ENCODE data around the gene VCL. TPM values are rescaled to one million over a fixed set of nuclear protein-coding genes. Genes with fewer than 3 reads are reported as not detected.
A peak's percentile ranks its signal among the peaks of the same experiment; 100 is the strongest.

VCL gene
- total and polyA plus RNA-seq, 8 donors = 8.6 to 51.7 (median 28.5) TPM

DNA sequence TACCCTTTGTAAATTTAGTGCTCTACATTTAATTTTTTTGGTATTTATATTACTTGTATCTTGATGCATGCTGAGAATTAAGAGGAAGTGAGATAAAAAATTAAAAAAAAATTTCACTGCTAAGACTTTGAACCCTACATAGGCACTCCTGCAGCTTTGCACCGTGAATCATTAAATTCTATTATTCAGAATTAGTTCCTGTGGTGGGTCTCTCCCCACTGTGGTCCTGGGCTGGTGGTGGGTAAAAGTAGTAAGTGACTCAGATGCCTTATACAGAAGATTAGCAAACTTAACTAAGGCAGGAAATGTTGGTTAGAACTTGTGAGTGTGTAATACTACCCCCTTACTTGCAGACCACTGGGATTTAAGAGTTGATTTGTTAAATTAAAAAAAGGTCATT is 80.1 kb downstream of the VCL start:
- peaks cover 0 to 20% (median 11%) of the 10 kb centered on the region in 3 donors for H3K36me3 ChIP-seq
- intact Hi-C loops (cut with DNase I) = loop anchor here in 1 of 3 donors (10.0 kb wide), 1 partner anchor 193 kb away; no protein-coding TSS in a partner anchor
- H3K27me3 ChIP-seq = no peaks in the 10 kb centered on the region
- FAIRE-seq (no peak), DNase-seq (no peak), ATAC-seq (peak in 3 of 4 donors; percentile 36 to 62 (median 43))
- TF ChIP-seq, protein P1, sequence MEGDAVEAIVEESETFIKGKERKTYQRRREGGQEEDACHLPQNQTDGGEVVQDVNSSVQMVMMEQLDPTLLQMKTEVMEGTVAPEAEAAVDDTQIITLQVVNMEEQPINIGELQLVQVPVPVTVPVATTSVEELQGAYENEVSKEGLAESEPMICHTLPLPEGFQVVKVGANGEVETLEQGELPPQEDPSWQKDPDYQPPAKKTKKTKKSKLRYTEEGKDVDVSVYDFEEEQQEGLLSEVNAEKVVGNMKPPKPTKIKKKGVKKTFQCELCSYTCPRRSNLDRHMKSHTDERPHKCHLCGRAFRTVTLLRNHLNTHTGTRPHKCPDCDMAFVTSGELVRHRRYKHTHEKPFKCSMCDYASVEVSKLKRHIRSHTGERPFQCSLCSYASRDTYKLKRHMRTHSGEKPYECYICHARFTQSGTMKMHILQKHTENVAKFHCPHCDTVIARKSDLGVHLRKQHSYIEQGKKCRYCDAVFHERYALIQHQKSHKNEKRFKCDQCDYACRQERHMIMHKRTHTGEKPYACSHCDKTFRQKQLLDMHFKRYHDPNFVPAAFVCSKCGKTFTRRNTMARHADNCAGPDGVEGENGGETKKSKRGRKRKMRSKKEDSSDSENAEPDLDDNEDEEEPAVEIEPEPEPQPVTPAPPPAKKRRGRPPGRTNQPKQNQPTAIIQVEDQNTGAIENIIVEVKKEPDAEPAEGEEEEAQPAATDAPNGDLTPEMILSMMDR (IDR thresholded peaks at IDR 0.05) = no peak
- WGBS, 2 donors = 37 to 48% methylated on average over 1 of the region's 1 CpG
- H3K27ac ChIP-seq = no peak overlapping the region
- H3K4me1 ChIP-seq = peaks cover 0 to 11% (median 0%) of the 10 kb centered on the region in 3 donors
- H3K4me3 ChIP-seq = no peak overlapping the region
- no peaks in the 10 kb centered on the region for H3K9me3 ChIP-seq

DNA sequence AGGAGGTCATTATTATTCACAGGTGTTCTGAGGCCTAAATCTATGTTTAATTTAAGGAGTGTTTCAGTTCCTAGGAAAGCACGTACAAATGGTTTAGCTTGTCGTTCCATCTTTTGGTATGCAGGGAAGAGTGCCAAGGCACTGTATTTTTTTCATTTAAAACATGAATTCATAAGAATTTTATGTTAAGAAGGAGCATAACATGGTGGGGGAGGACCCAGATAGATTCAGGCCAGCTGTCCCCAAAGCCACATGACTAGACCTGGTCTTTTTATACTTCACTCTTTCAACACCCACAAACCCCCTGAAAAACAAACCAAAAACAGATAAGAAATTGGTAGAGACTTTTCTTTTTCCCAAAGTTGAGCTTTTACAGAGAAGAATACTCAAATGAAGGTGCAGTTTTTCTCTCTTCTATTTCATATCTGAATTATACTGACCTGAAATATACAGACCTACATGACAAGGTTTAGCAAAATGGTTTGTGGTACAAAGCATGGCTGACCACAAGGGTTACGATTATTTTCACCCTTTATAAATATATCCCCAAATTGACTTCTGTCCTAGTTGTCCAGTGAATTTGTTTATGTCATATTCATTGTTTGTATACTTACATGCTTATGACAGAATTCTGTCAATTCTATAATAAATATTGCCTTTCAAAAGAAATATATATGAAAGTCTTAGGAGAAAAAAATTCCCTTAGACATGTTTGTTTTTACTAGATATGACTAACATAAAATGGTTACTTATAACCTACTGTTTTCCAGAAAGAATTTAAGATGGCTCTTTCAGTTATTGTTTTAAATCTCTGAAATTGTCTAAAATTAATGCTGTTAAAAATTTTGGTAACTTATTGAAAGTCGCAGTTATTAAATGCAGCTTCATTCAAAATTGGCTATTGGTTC is 81.4 kb downstream of the VCL start:
- no peak for FAIRE-seq
- no peak for ATAC-seq
- Histone ChIP-seq H3K27ac (no peak overlapping the region), H3K4me1 (peaks cover 0 to 11% (median 0%) of the 10 kb centered on the region in 3 donors), H3K4me3 (no peak overlapping the region), H3K27me3 (no peaks in the 10 kb centered on the region), H3K36me3 (peaks cover 0 to 13% (median 11%) of the 10 kb centered on the region in 3 donors), H3K9me3 (no peaks in the 10 kb centered on the region)
- DNase-seq = no peak
- WGBS, 2 donors = 76 to 82% methylated on average over 4 of the region's 4 CpGs
- TF ChIP-seq, protein P1 (IDR thresholded peaks at IDR 0.05) = no peak
- intact Hi-C loops (cut with DNase I) = loop anchor here in 1 of 3 donors (10.0 kb wide), 1 partner anchor 194 kb away; no protein-coding TSS in a partner anchor

DNA sequence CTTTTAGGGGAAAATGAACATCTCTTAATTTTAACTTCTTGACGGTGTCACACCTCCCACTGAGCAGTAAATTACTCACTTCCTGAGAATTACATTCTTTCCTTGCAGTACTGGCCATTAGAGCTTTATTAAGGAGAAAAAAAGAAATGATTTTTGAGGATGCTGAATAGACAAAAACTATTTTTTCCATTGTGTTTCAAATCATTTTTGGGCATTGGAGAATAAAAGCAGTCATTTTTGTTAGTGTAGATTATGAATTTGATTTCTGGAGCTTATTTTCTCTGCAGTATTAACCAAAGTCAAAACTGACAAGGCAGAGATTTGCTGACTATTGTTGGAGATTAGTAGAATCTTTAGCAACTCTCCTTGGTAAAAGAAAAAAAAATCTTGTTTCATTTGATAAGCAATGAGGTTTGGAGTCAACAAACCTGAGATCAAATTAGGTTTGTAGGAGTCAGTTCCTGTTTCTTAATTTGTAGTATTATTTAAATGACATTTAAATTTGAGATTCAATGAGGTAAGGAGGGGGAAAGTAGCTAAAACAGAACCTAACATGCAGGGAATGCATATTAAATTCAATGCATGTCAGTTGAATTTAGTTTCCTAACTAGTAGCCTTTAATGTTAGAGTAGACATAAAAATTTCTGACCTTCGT is 82.1 kb downstream of the VCL start:
- WGBS, 2 donors = 70 to 81% methylated on average over 2 of the region's 2 CpGs
- no peak overlapping the region for H3K4me3 ChIP-seq
- FAIRE-seq (no peak), ATAC-seq (no peak), DNase-seq (no peak)
- peaks cover 0 to 14% (median 4%) of the 10 kb centered on the region in 3 donors for H3K36me3 ChIP-seq
- no peaks in the 10 kb centered on the region for H3K27me3 ChIP-seq
- peaks cover 0 to 11% (median 0%) of the 10 kb centered on the region in 3 donors for H3K4me1 ChIP-seq
- intact Hi-C loops (cut with DNase I) = loop anchor here in 1 of 3 donors (10.0 kb wide), 1 partner anchor 195 kb away; no protein-coding TSS in a partner anchor
- TF ChIP-seq, protein P1 (IDR thresholded peaks at IDR 0.05) = no peak
- no peaks in the 10 kb centered on the region for H3K9me3 ChIP-seq
- H3K27ac ChIP-seq = no peak overlapping the region

DNA sequence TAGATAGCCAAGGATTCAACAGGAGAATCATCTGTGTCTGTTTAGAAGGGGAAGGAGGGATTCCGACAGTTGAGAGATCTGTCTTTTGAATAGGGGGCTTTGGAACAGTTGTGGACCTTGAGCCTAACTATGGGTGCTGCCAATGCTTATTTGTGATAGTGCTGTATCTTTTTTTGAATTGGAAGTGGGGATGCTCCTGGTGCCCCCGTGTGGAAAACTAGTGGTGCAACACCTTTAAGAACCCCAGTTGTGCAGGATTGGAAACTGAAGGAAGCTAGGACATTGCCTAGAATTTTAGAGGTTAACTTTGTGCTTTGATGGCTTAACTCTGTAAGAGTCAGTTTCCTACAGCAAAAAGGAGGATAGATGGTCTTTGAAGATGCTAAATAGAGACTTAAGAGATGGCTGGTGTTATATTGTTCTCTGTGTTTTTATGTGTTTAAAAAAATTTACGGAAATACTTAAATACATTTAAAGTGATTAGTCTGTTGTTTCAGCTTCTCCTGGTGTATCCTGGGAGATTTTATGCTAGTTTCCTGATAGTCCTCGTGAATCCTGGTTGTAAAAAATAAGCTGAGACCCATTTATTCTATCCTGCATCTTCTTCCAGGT is 83.4 kb downstream of the VCL start:
- WGBS, 2 donors = 46 to 55% methylated on average over 4 of the region's 4 CpGs
- FAIRE-seq = no peak
- TF ChIP-seq, protein P1 (IDR thresholded peaks at IDR 0.05) = peak in 2 of 4 donors; percentile 25 to 55
- Histone ChIP-seq H3K27me3 (no peaks in the 10 kb centered on the region), H3K36me3 (peaks cover 0 to 12% (median 0%) of the 10 kb centered on the region in 3 donors), H3K4me3 (no peak overlapping the region), H3K4me1 (peaks cover 0 to 11% (median 0%) of the 10 kb centered on the region in 3 donors), H3K27ac (no peak overlapping the region), H3K9me3 (no peaks in the 10 kb centered on the region)
- intact Hi-C loops (cut with DNase I) = no loop called here
- ATAC-seq = peak; percentile 60 to 91 (median 87)
- DNase-seq = peak in 1 of 6 donors; percentile 42

Data from pancreas (tissue), 10 donors.